GM23248 (cell line): Measurements from ENCODE around the gene APOL2.
"Not testable (repeated sequence)": the region's sequence is repeated elsewhere in the genome, so short reads cannot be mapped to it uniquely, and the experiment has no call there.

Experiments
- EZH2 ChIP-seq: fragments of 200-600 bp; sonication (generic); IDR thresholded peaks from 2 replicates; pipeline ENCODE4 v1.6.1; 2018; ENCODE audit warnings: antibody characterized with exemption, mild to moderate bottlenecking; ENCODE audit not compliant: insufficient read depth, poor library complexity, severe bottlenecking
- EZH2phosphoT487 ChIP-seq: fragments of 200-600 bp; sonication (generic); IDR thresholded peaks from 2 replicates; pipeline ENCODE4 v1.6.1; 2018; ENCODE audit warnings: antibody characterized with exemption, moderate library complexity, mild to moderate bottlenecking, low read depth; ENCODE audit not compliant: insufficient read depth

DNA sequence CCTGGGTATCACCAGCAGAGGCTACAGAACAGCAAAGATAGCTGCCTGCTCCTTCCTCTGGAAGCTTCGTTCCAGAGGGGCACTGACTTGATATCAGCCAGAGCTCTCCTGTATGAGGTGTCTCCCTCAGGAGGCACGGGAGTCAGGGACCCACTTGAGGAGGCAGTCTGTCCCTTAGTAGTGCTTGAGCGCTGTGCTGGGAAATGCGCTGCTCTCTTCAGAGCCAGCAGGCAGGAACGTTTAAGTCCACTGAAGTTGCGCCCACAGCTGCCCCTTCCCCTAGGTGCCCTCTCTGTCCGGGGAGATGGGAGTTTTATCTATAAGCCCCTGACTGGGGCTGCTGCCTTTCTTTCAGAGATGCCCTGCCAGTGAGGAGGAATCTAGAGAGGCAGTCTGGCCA is 31.9 kb upstream of the APOL2 start:
- TF ChIP-seq EZH2phosphoT487, EZH2: not testable (repeated sequence)
